ENCODE results near the gene SOX6. TPM values are rescaled to one million over a fixed set of nuclear protein-coding genes. Genes with fewer than 3 reads are reported as not detected.
"Not testable (repeated sequence)": the region's sequence is repeated elsewhere in the genome, so short reads cannot be mapped to it uniquely, and the experiment has no call there.

Gene SOX6
- total RNA-seq, 1 donor from 2014 or later, result 34.6 TPM

GRCh38 chr11:15935373-15935772 is 421.0 kb downstream of the SOX6 start:
- DNase-seq (ENCODE audit: low spot score), result no peak
- intact Hi-C loops (cut with DNase I), result no loop called here

GRCh38 chr11:15933886-15934625 is 422.3 kb downstream of the SOX6 start:
- DNase-seq (ENCODE audit: low spot score), result no peak
- intact Hi-C loops (cut with DNase I), result no loop called here

- no peak for DNase-seq (ENCODE audit: low spot score)
- intact Hi-C loops (cut with DNase I), result no loop called here
These were observed 423.9 kb downstream of the SOX6 start for GRCh38 chr11:15932417-15932816.

- intact Hi-C loops (cut with DNase I), result no loop called here
- no peak for DNase-seq (ENCODE audit: low spot score)
These were observed 424.8 kb downstream of the SOX6 start for GRCh38 chr11:15931497-15931896.

- intact Hi-C loops (cut with DNase I), result no loop called here
- peak; percentile 43 for DNase-seq (ENCODE audit: low spot score)
These were observed 425.8 kb downstream of the SOX6 start for GRCh38 chr11:15930442-15931025.

GRCh38 chr11:15929371-15929901 is 426.9 kb downstream of the SOX6 start:
- DNase-seq (ENCODE audit: low spot score), result peak; percentile 75
- intact Hi-C loops (cut with DNase I), result no loop called here

- intact Hi-C loops (cut with DNase I), result no loop called here
- no peak for DNase-seq (ENCODE audit: low spot score)
These were observed 428.5 kb downstream of the SOX6 start for GRCh38 chr11:15927864-15928217.

- intact Hi-C loops (cut with DNase I), result no loop called here
- no peak for DNase-seq (ENCODE audit: low spot score)
These were observed 429.0 kb downstream of the SOX6 start for GRCh38 chr11:15927196-15927863.

GRCh38 chr11:15926071-15926470 is 430.3 kb downstream of the SOX6 start:
- intact Hi-C loops (cut with DNase I), result no loop called here

GRCh38 chr11:15923183-15923582 is 433.2 kb downstream of the SOX6 start:
- intact Hi-C loops (cut with DNase I), result no loop called here
- DNase-seq (ENCODE audit: low spot score), result no peak

More at GRCh38 chr11:15926071-15926470, 430.3 kb downstream of the SOX6 start:
- DNase-seq (ENCODE audit: low spot score), result no peak

- intact Hi-C loops (cut with DNase I), result not testable (repeated sequence)
- DNase-seq (ENCODE audit: low spot score), result peak; percentile 36
These were observed 433.6 kb downstream of the SOX6 start for GRCh38 chr11:15922745-15923144.

GRCh38 chr11:15920856-15921629 is 435.3 kb downstream of the SOX6 start:
- intact Hi-C loops (cut with DNase I), result no loop called here
- DNase-seq (ENCODE audit: low spot score), result peak; percentile 74

- intact Hi-C loops (cut with DNase I), result no loop called here
- DNase-seq (ENCODE audit: low spot score), result no peak
These were observed 437.7 kb downstream of the SOX6 start for GRCh38 chr11:15918674-15919073.

- intact Hi-C loops (cut with DNase I), result no loop called here
- DNase-seq (ENCODE audit: low spot score), result no peak
These were observed 438.1 kb downstream of the SOX6 start for GRCh38 chr11:15918212-15918611.
